Right atrium auricular region (tissue), 2 donors: Measurements from ENCODE around the gene IMP4. TPM values are rescaled to one million over a fixed set of nuclear protein-coding genes. Genes with fewer than 3 reads are reported as not detected.

ENCODE experiments used
- DNase-seq: peaks from one replicate; pipeline ENCODE4 v3.0.0-alpha.2; 2019; ENCODE audit warnings: low spot score
- H3K27ac ChIP-seq, 2 donors: fragments of 200-600 bp; sonication (generic); 1 replicate in 1 of 2; 2 replicates in 1 of 2; pipeline ENCODE4 v1.5.1; 2016 to 2019
- H3K27me3 ChIP-seq, 2 donors: fragments of 200-600 bp; sonication (generic); one replicate each; pipeline versions ENCODE4 v1.5.1 to v1.6.0; 2017 to 2019
- H3K36me3 ChIP-seq: fragments of 200-600 bp; sonication (generic); one replicate; pipeline ENCODE4 v1.5.1; 2016
- H3K4me1 ChIP-seq, 2 donors: fragments of 200-600 bp; sonication (generic); one replicate each; pipeline versions ENCODE4 v1.5.1 to v1.6.0; 2017 to 2019
- H3K4me3 ChIP-seq, 2 donors: fragments of 200-600 bp; sonication (generic); 1 replicate in 1 of 2; 2 replicates in 1 of 2; pipeline ENCODE4 v1.5.1; 2017 to 2019; ENCODE audit warnings: mild to moderate bottlenecking in 1 of 2, moderate library complexity in 1 of 2
- H3K9me3 ChIP-seq, 2 donors: fragments of 200-600 bp; sonication (generic); one replicate each; pipeline ENCODE4 v1.5.1; 2019
- CTCF ChIP-seq, 2 donors: fragments of 200-600 bp; sonication (generic); IDR thresholded peaks; one replicate each; pipeline ENCODE4 v1.5.1; 2019; ENCODE audit warnings: antibody characterized with exemption in 2 of 2
- total RNA-seq, 2 donors: library from RNA; depleted of rRNA; stranded (reverse); fragments of >200 nt; gene quantifications; one replicate each; pipeline ENCODE4 v1.1.0, GENCODE V29; 2016

IMP4 gene
- total RNA-seq, 2 donors from 2014 or later, result 66.6 to 86.9 TPM

GRCh38 chr2:130345091-130345490 lies 2.4 kb downstream of the IMP4 start:
- Histone ChIP-seq H3K36me3 (peaks cover 34% of the 10 kb centered on the region), H3K4me3 (no peak overlapping the region), H3K4me1 (peaks cover 0 to 21% of the 10 kb centered on the region in 2 donors), H3K27me3 (no peaks in the 10 kb centered on the region), H3K9me3 (no peaks in the 10 kb centered on the region), H3K27ac (no peak overlapping the region)
- TF ChIP-seq CTCF (IDR thresholded peaks at IDR 0.05), result no peak
- DNase-seq, result no peak

GRCh38 chr2:130345611-130346010 lies 2.9 kb downstream of the IMP4 start:
- H3K27ac ChIP-seq, result no peak overlapping the region
- H3K36me3 ChIP-seq, result peaks cover 34% of the 10 kb centered on the region
- peaks cover 0 to 21% of the 10 kb centered on the region in 2 donors for H3K4me1 ChIP-seq
- no peak for TF ChIP-seq CTCF (IDR thresholded peaks at IDR 0.05)
- DNase-seq, result no peak
- H3K4me3 ChIP-seq, result no peak overlapping the region
- H3K27me3 ChIP-seq, result no peaks in the 10 kb centered on the region
- H3K9me3 ChIP-seq, result no peaks in the 10 kb centered on the region

GRCh38 chr2:130346041-130346740 lies 3.5 kb downstream of the IMP4 start:
- H3K9me3 ChIP-seq, result no peaks in the 10 kb centered on the region
- peaks cover 0 to 20% of the 10 kb centered on the region in 2 donors for H3K4me1 ChIP-seq
- no peak for TF ChIP-seq CTCF (IDR thresholded peaks at IDR 0.05)
- no peak for DNase-seq
- H3K27me3 ChIP-seq, result no peaks in the 10 kb centered on the region
- no peak overlapping the region for H3K27ac ChIP-seq
- H3K4me3 ChIP-seq, result no peak overlapping the region
- H3K36me3 ChIP-seq, result peaks cover 34% of the 10 kb centered on the region

GRCh38 chr2:130346741-130347066 lies 4.0 kb downstream of the IMP4 start:
- no peak overlapping the region for H3K27ac ChIP-seq
- H3K36me3 ChIP-seq, result peaks cover 34% of the 10 kb centered on the region
- H3K4me1 ChIP-seq, result peaks cover 0 to 15% of the 10 kb centered on the region in 2 donors
- no peaks in the 10 kb centered on the region for H3K9me3 ChIP-seq
- H3K4me3 ChIP-seq, result no peak overlapping the region
- no peak for DNase-seq
- H3K27me3 ChIP-seq, result no peaks in the 10 kb centered on the region
- no peak for TF ChIP-seq CTCF (IDR thresholded peaks at IDR 0.05)

- no peak overlapping the region for H3K4me3 ChIP-seq
- no peak for TF ChIP-seq CTCF (IDR thresholded peaks at IDR 0.05)
- H3K27ac ChIP-seq, result no peak overlapping the region
- peaks cover 0 to 15% of the 10 kb centered on the region in 2 donors for H3K4me1 ChIP-seq
- H3K9me3 ChIP-seq, result no peaks in the 10 kb centered on the region
- peaks cover 34% of the 10 kb centered on the region for H3K36me3 ChIP-seq
- DNase-seq, result no peak
- no peaks in the 10 kb centered on the region for H3K27me3 ChIP-seq
These were observed 4.7 kb downstream of the IMP4 start for GRCh38 chr2:130347220-130347925.
